ENCODE measurements around the gene SLC52A3. TPM values are rescaled to one million over a fixed set of nuclear protein-coding genes. Genes with fewer than 3 reads are reported as not detected.
"Not testable (repeated sequence)": the region's sequence is repeated elsewhere in the genome, so short reads cannot be mapped to it uniquely, and the experiment has no call there.

SLC52A3 gene
- total and polyA plus RNA-seq, 5 experiments from 2014 or later = 0.09 to 0.19 TPM; not detected in 3

- Mint-ChIP-seq H3K36me3 (peaks cover 0 to 14% (median 4%) of the 10 kb centered on the region in 3 donors), H3K4me3 (no peak overlapping the region), H3K9me3 (peaks cover 1 to 33% (median 16%) of the 10 kb centered on the region in 9 donors), H3K27me3 (peaks cover 0 to 34% (median 13%) of the 10 kb centered on the region in 5 donors), H3K4me1 (no peaks in the 10 kb centered on the region), H3K27ac (no peak overlapping the region)
- ATAC-seq = no peak
- DNase-seq = no peak
- POLR2A ChIA-PET = no interaction called here
Observed at GRCh38 chr20:742156-742555, 26.1 kb downstream of the SLC52A3 start.

- H3K4me3 Mint-ChIP-seq = no peak overlapping the region
- ATAC-seq (no peak), DNase-seq (no peak)
- H3K36me3 Mint-ChIP-seq = peaks cover 0 to 14% (median 4%) of the 10 kb centered on the region in 3 donors
- H3K27ac Mint-ChIP-seq = no peak overlapping the region
- POLR2A ChIA-PET = no interaction called here
- peaks cover 0 to 34% (median 14%) of the 10 kb centered on the region in 5 donors for H3K27me3 Mint-ChIP-seq
- peaks cover 1 to 33% (median 16%) of the 10 kb centered on the region in 9 donors for H3K9me3 Mint-ChIP-seq
- no peaks in the 10 kb centered on the region for H3K4me1 Mint-ChIP-seq
Observed at GRCh38 chr20:741620-742019, 26.7 kb downstream of the SLC52A3 start.

- peak in 1 of 10 donors; percentile 8 for DNase-seq
- Mint-ChIP-seq H3K4me1 (no peaks in the 10 kb centered on the region), H3K4me3 (no peak overlapping the region), H3K36me3 (peaks cover 0 to 6% (median 2%) of the 10 kb centered on the region in 3 donors), H3K9me3 (peaks cover 0 to 21% (median 9%) of the 10 kb centered on the region in 9 donors), H3K27ac (no peak overlapping the region), H3K27me3 (peaks cover 0 to 34% (median 13%) of the 10 kb centered on the region in 5 donors)
- no peak for ATAC-seq
- POLR2A ChIA-PET = no interaction called here
Observed at GRCh38 chr20:740162-740561, 28.1 kb downstream of the SLC52A3 start.

- ATAC-seq (no peak), DNase-seq (no peak)
- Mint-ChIP-seq H3K27ac (no peak overlapping the region), H3K36me3 (peaks cover 0 to 5% (median 2%) of the 10 kb centered on the region in 3 donors), H3K4me1 (no peaks in the 10 kb centered on the region), H3K4me3 (no peak overlapping the region), H3K27me3 (peaks cover 0 to 34% (median 13%) of the 10 kb centered on the region in 5 donors), H3K9me3 (peaks cover 0 to 17% (median 7%) of the 10 kb centered on the region in 9 donors)
- POLR2A ChIA-PET = no interaction called here
Observed at GRCh38 chr20:739736-740135, 28.6 kb downstream of the SLC52A3 start.

GRCh38 chr20:733861-734260 is 34.4 kb downstream of the SLC52A3 start:
- POLR2A ChIA-PET = no interaction called here
- Mint-ChIP-seq H3K4me3 (no peak overlapping the region), H3K36me3 (no peaks in the 10 kb centered on the region), H3K4me1 (peaks cover 0 to 3% (median 2%) of the 10 kb centered on the region in 4 donors), H3K9me3 (no peaks in the 10 kb centered on the region), H3K27me3 (peaks cover 9 to 45% (median 25%) of the 10 kb centered on the region in 5 donors), H3K27ac (no peak overlapping the region)
- DNase-seq = no peak
- no peak for ATAC-seq

- Mint-ChIP-seq H3K27me3 (peaks cover 14 to 52% (median 30%) of the 10 kb centered on the region in 5 donors), H3K4me3 (no peak overlapping the region), H3K4me1 (peaks cover 2 to 9% (median 5%) of the 10 kb centered on the region in 4 donors), H3K36me3 (no peaks in the 10 kb centered on the region), H3K9me3 (no peaks in the 10 kb centered on the region), H3K27ac (no peak overlapping the region)
- POLR2A ChIA-PET = no interaction called here
- no peak for ATAC-seq
- DNase-seq = no peak
Observed at GRCh38 chr20:732727-733126, 35.6 kb downstream of the SLC52A3 start.

- H3K27ac Mint-ChIP-seq = peak overlapping the region in 1 of 10 donors; percentile 33
- no peak overlapping the region for H3K4me3 Mint-ChIP-seq
- H3K27me3 Mint-ChIP-seq = peaks cover 17 to 58% (median 32%) of the 10 kb centered on the region in 5 donors
- ATAC-seq = no peak
- no peaks in the 10 kb centered on the region for H3K9me3 Mint-ChIP-seq
- H3K36me3 Mint-ChIP-seq = no peaks in the 10 kb centered on the region
- DNase-seq = no peak
- peaks cover 2 to 9% (median 5%) of the 10 kb centered on the region in 4 donors for H3K4me1 Mint-ChIP-seq
- POLR2A ChIA-PET = no interaction called here
Observed at GRCh38 chr20:731891-732560, 36.3 kb downstream of the SLC52A3 start.

- POLR2A ChIA-PET = no interaction called here
- DNase-seq (no peak), ATAC-seq (no peak)
- Mint-ChIP-seq H3K9me3 (peaks cover 0 to 1% (median 0%) of the 10 kb centered on the region in 9 donors), H3K4me3 (peak overlapping the region in 1 of 10 donors; percentile 57), H3K4me1 (peaks cover 2 to 9% (median 5%) of the 10 kb centered on the region in 4 donors), H3K27ac (no peak overlapping the region), H3K27me3 (peaks cover 17 to 69% (median 41%) of the 10 kb centered on the region in 5 donors), H3K36me3 (no peaks in the 10 kb centered on the region)
Observed at GRCh38 chr20:730005-730404, 38.3 kb downstream of the SLC52A3 start.

- peak; percentile 94 to 99 for ATAC-seq
- Mint-ChIP-seq H3K4me3 (peak overlapping the region in 9 of 10 donors; percentile 56 to 74 (median 72)), H3K4me1 (peaks cover 2 to 9% (median 5%) of the 10 kb centered on the region in 4 donors), H3K27ac (peak overlapping the region in 1 of 10 donors; percentile 70), H3K36me3 (no peaks in the 10 kb centered on the region), H3K9me3 (peaks cover 0 to 1% (median 0%) of the 10 kb centered on the region in 9 donors), H3K27me3 (peaks cover 17 to 74% (median 46%) of the 10 kb centered on the region in 5 donors)
- POLR2A ChIA-PET = interaction anchor here (1.0 kb wide), 1 partner anchor 142 kb away, joined by 3 read pairs; no protein-coding TSS in a partner anchor
- DNase-seq = peak; percentile 28 to 78 (median 47)
Observed at GRCh38 chr20:728256-728944, 39.9 kb downstream of the SLC52A3 start.

GRCh38 chr20:726160-726559 is 42.1 kb downstream of the SLC52A3 start:
- ATAC-seq (no peak), DNase-seq (peak in 1 of 10 donors; percentile 22)
- Mint-ChIP-seq H3K4me1 (peaks cover 2 to 9% (median 5%) of the 10 kb centered on the region in 4 donors), H3K27ac (no peak overlapping the region), H3K4me3 (no peak overlapping the region), H3K36me3 (no peaks in the 10 kb centered on the region), H3K27me3 (peaks cover 17 to 68% (median 40%) of the 10 kb centered on the region in 5 donors), H3K9me3 (peaks cover 0 to 1% (median 0%) of the 10 kb centered on the region in 9 donors)
- POLR2A ChIA-PET = interaction anchor here (0.6 kb wide), 1 partner anchor 46 kb away, joined by 3 read pairs; no protein-coding TSS in a partner anchor

GRCh38 chr20:725491-725890 is 42.8 kb downstream of the SLC52A3 start:
- peaks cover 16 to 73% (median 39%) of the 10 kb centered on the region in 5 donors for H3K27me3 Mint-ChIP-seq

GRCh38 chr20:724797-725196 is 43.5 kb downstream of the SLC52A3 start:
- POLR2A ChIA-PET, H3K36me3 Mint-ChIP-seq, H3K27ac Mint-ChIP-seq, H3K4me3 Mint-ChIP-seq, H3K9me3 Mint-ChIP-seq, ATAC-seq, H3K4me1 Mint-ChIP-seq: not testable (repeated sequence)
- peaks cover 16 to 73% (median 41%) of the 10 kb centered on the region in 5 donors for H3K27me3 Mint-ChIP-seq
- DNase-seq = peak in 1 of 10 donors; percentile 40

More at GRCh38 chr20:725491-725890, 42.8 kb downstream of the SLC52A3 start:
- POLR2A ChIA-PET = no interaction called here
- Mint-ChIP-seq H3K36me3 (no peaks in the 10 kb centered on the region), H3K4me1 (peaks cover 2 to 9% (median 5%) of the 10 kb centered on the region in 4 donors), H3K27ac (peak overlapping the region in 1 of 10 donors; percentile 9), H3K9me3 (peaks cover 0 to 1% (median 0%) of the 10 kb centered on the region in 9 donors), H3K4me3 (no peak overlapping the region)
- DNase-seq = peak in 1 of 10 donors; percentile 1
- no peak for ATAC-seq

GRCh38 chr20:723756-724155 is 44.5 kb downstream of the SLC52A3 start:
- DNase-seq (no peak), ATAC-seq (no peak)
- Mint-ChIP-seq H3K36me3 (no peaks in the 10 kb centered on the region), H3K27me3 (peaks cover 16 to 71% (median 44%) of the 10 kb centered on the region in 5 donors), H3K27ac (no peak overlapping the region), H3K4me1 (peaks cover 0 to 5% (median 3%) of the 10 kb centered on the region in 4 donors), H3K9me3 (peaks cover 0 to 1% (median 0%) of the 10 kb centered on the region in 9 donors), H3K4me3 (no peak overlapping the region)
- POLR2A ChIA-PET = no interaction called here
